ENCODE data around the gene STAM2.
"Not testable (repeated sequence)": the region's sequence is repeated elsewhere in the genome, so short reads cannot be mapped to it uniquely, and the experiment has no call there.

Gene STAM2

GRCh38 chr2:152183401-152184073 is 8.0 kb upstream of the STAM2 start:
- no peaks in the 10 kb centered on the region for H3K9me3 Mint-ChIP-seq
- no peaks in the 10 kb centered on the region for H3K36me3 Mint-ChIP-seq
- H3K27ac Mint-ChIP-seq = no peak overlapping the region
- ATAC-seq (no peak), DNase-seq (ENCODE audit: low spot score in 2 of 2) (no peak)
- no peaks in the 10 kb centered on the region for H3K4me1 Mint-ChIP-seq
- no peak overlapping the region for H3K4me3 Mint-ChIP-seq

- ATAC-seq; DNase-seq (ENCODE audit: low spot score in 2 of 2); H3K27ac Mint-ChIP-seq; H3K4me3 Mint-ChIP-seq; H3K9me3 Mint-ChIP-seq: not testable (repeated sequence)
- Mint-ChIP-seq H3K36me3 (peaks cover 13% of the 10 kb centered on the region), H3K4me1 (peaks cover 15% of the 10 kb centered on the region)
These were observed 2.1 kb upstream of the STAM2 start for GRCh38 chr2:152177667-152178066.

GRCh38 chr2:152176113-152176714 is 651 bp upstream of the STAM2 start:
- H3K9me3 Mint-ChIP-seq = no peaks in the 10 kb centered on the region
- DNase-seq (ENCODE audit: low spot score in 2 of 2) = no peak
- peak overlapping the region; percentile 99 for H3K4me3 Mint-ChIP-seq
- H3K4me1 Mint-ChIP-seq = peaks cover 26% of the 10 kb centered on the region
- ATAC-seq = peak; percentile 34
- peaks cover 13% of the 10 kb centered on the region for H3K36me3 Mint-ChIP-seq
- H3K27ac Mint-ChIP-seq = peak overlapping the region; percentile 100

- Mint-ChIP-seq H3K4me1 (peaks cover 26% of the 10 kb centered on the region), H3K36me3 (peaks cover 13% of the 10 kb centered on the region), H3K9me3 (no peaks in the 10 kb centered on the region), H3K27ac (peak overlapping the region; percentile 100), H3K4me3 (peak overlapping the region; percentile 99)
- DNase-seq (ENCODE audit: low spot score in 2 of 2) = no peak
- peak; percentile 29 for ATAC-seq
These were observed 573 bp downstream of the STAM2 start for GRCh38 chr2:152175012-152175367.

- ATAC-seq (no peak), DNase-seq (ENCODE audit: low spot score in 2 of 2) (no peak)
- Mint-ChIP-seq H3K9me3 (no peaks in the 10 kb centered on the region), H3K4me1 (peaks cover 26% of the 10 kb centered on the region), H3K36me3 (peaks cover 17% of the 10 kb centered on the region), H3K27ac (peak overlapping the region; percentile 100), H3K4me3 (peak overlapping the region; percentile 99)
These were observed 989 bp downstream of the STAM2 start for GRCh38 chr2:152174574-152174973.

- ATAC-seq (no peak), DNase-seq (ENCODE audit: low spot score in 2 of 2) (no peak)
- Mint-ChIP-seq H3K36me3 (peaks cover 21% of the 10 kb centered on the region), H3K4me3 (peak overlapping the region; percentile 99), H3K27ac (no peak overlapping the region), H3K9me3 (no peaks in the 10 kb centered on the region), H3K4me1 (peaks cover 26% of the 10 kb centered on the region)
These were observed 1.7 kb downstream of the STAM2 start for GRCh38 chr2:152173831-152174230.

- H3K4me3 Mint-ChIP-seq; ATAC-seq; H3K9me3 Mint-ChIP-seq; DNase-seq (ENCODE audit: low spot score in 2 of 2): not testable (repeated sequence)
- H3K36me3 Mint-ChIP-seq = peaks cover 21% of the 10 kb centered on the region
- peaks cover 27% of the 10 kb centered on the region for H3K4me1 Mint-ChIP-seq
- H3K27ac Mint-ChIP-seq = peak overlapping the region; percentile 9
These were observed 3.3 kb downstream of the STAM2 start for GRCh38 chr2:152172201-152172785.

GRCh38 chr2:152171718-152172117 is 3.8 kb downstream of the STAM2 start:
- no peaks in the 10 kb centered on the region for H3K9me3 Mint-ChIP-seq
- DNase-seq (ENCODE audit: low spot score in 2 of 2) = no peak
- peak overlapping the region; percentile 9 for H3K27ac Mint-ChIP-seq
- no peak for ATAC-seq
- H3K36me3 Mint-ChIP-seq = peaks cover 21% of the 10 kb centered on the region
- no peak overlapping the region for H3K4me3 Mint-ChIP-seq
- H3K4me1 Mint-ChIP-seq = peaks cover 31% of the 10 kb centered on the region

- peaks cover 33% of the 10 kb centered on the region for H3K4me1 Mint-ChIP-seq
- not testable (repeated sequence) for H3K9me3 Mint-ChIP-seq; H3K4me3 Mint-ChIP-seq; H3K27ac Mint-ChIP-seq; DNase-seq (ENCODE audit: low spot score in 2 of 2); ATAC-seq; H3K36me3 Mint-ChIP-seq
These were observed 6.4 kb downstream of the STAM2 start for GRCh38 chr2:152169158-152169557.

GRCh38 chr2:152167470-152167869 is 8.1 kb downstream of the STAM2 start:
- not testable (repeated sequence) for H3K36me3 Mint-ChIP-seq; DNase-seq (ENCODE audit: low spot score in 2 of 2); H3K4me3 Mint-ChIP-seq; H3K27ac Mint-ChIP-seq; H3K9me3 Mint-ChIP-seq; ATAC-seq
- peaks cover 27% of the 10 kb centered on the region for H3K4me1 Mint-ChIP-seq

GRCh38 chr2:152167065-152167464 is 8.5 kb downstream of the STAM2 start:
- Mint-ChIP-seq H3K4me1 (peaks cover 23% of the 10 kb centered on the region), H3K36me3 (peaks cover 8% of the 10 kb centered on the region), H3K27ac (no peak overlapping the region), H3K4me3 (peak overlapping the region; percentile 21), H3K9me3 (no peaks in the 10 kb centered on the region)
- ATAC-seq (no peak), DNase-seq (ENCODE audit: low spot score in 2 of 2) (no peak)

GRCh38 chr2:152166633-152167032 is 8.9 kb downstream of the STAM2 start:
- H3K9me3 Mint-ChIP-seq = no peaks in the 10 kb centered on the region
- H3K36me3 Mint-ChIP-seq = peaks cover 8% of the 10 kb centered on the region
- no peak overlapping the region for H3K27ac Mint-ChIP-seq
- H3K4me3 Mint-ChIP-seq = peak overlapping the region; percentile 21
- H3K4me1 Mint-ChIP-seq = peaks cover 19% of the 10 kb centered on the region
- DNase-seq (ENCODE audit: low spot score in 2 of 2) (no peak), ATAC-seq (peak; percentile 70)

- Mint-ChIP-seq H3K27ac (no peak overlapping the region), H3K36me3 (peaks cover 8% of the 10 kb centered on the region), H3K9me3 (no peaks in the 10 kb centered on the region), H3K4me3 (no peak overlapping the region), H3K4me1 (peaks cover 16% of the 10 kb centered on the region)
- ATAC-seq (no peak), DNase-seq (ENCODE audit: low spot score in 2 of 2) (no peak)
These were observed 9.8 kb downstream of the STAM2 start for GRCh38 chr2:152165780-152166179.

- H3K4me1 Mint-ChIP-seq = peaks cover 16% of the 10 kb centered on the region
- ATAC-seq = no peak
- peaks cover 8% of the 10 kb centered on the region for H3K36me3 Mint-ChIP-seq
- H3K9me3 Mint-ChIP-seq = no peaks in the 10 kb centered on the region
- DNase-seq (ENCODE audit: low spot score in 2 of 2) = no peak
- H3K27ac Mint-ChIP-seq = no peak overlapping the region
- no peak overlapping the region for H3K4me3 Mint-ChIP-seq
These were observed 10.3 kb downstream of the STAM2 start for GRCh38 chr2:152165306-152165705.

- not testable (repeated sequence) for H3K27ac Mint-ChIP-seq; ATAC-seq; H3K9me3 Mint-ChIP-seq; DNase-seq (ENCODE audit: low spot score in 2 of 2); H3K36me3 Mint-ChIP-seq; H3K4me3 Mint-ChIP-seq
- H3K4me1 Mint-ChIP-seq = peaks cover 27% of the 10 kb centered on the region
These were observed 11.9 kb downstream of the STAM2 start for GRCh38 chr2:152163669-152164068.

- DNase-seq (ENCODE audit: low spot score in 2 of 2) = no peak
- Mint-ChIP-seq H3K9me3 (peaks cover 4% of the 10 kb centered on the region), H3K27ac (no peak overlapping the region), H3K4me1 (peaks cover 25% of the 10 kb centered on the region), H3K4me3 (no peak overlapping the region), H3K36me3 (no peaks in the 10 kb centered on the region)
- ATAC-seq = no peak
These were observed 13.4 kb downstream of the STAM2 start for GRCh38 chr2:152162141-152162540.
